GM18499 (cell line): Measurements from ENCODE around the gene IL10RA.
"Not testable (repeated sequence)": the region's sequence is repeated elsewhere in the genome, so short reads cannot be mapped to it uniquely, and the experiment has no call there.

Experiments used
- ATAC-seq: cut with Tn5 transposase; IDR thresholded peaks from one replicate; pipeline ENCODE4 v1.9.1; 2021; ENCODE audit warnings: moderate number of reproducible peaks; ENCODE audit not compliant: insufficient read depth, unreplicated experiment

The IL10RA gene

GRCh38 chr11:117985953-117986887, at the start of gene IL10RA:
IL10RA (plus strand) TSS chr11:117986394; CDS start chr11:117986468, 74 bp downstream.
- peak; percentile 50 for ATAC-seq

GRCh38 chr11:117936973-117937372, 49.2 kb upstream of the IL10RA start:
- no peak for ATAC-seq

GRCh38 chr11:117940736-117941135, 45.5 kb upstream of the IL10RA start:
- no peak for ATAC-seq

- ATAC-seq: no peak
These were observed 45.0 kb upstream of the IL10RA start for GRCh38 chr11:117941163-117941707.

GRCh38 chr11:117941976-117942654, 44.1 kb upstream of the IL10RA start:
- no peak for ATAC-seq

- ATAC-seq: no peak
These were observed 41.6 kb upstream of the IL10RA start for GRCh38 chr11:117944554-117944953.

- no peak for ATAC-seq
These were observed 41.0 kb upstream of the IL10RA start for GRCh38 chr11:117945047-117945810.

GRCh38 chr11:117946156-117946841, 39.9 kb upstream of the IL10RA start:
- no peak for ATAC-seq

- no peak for ATAC-seq
These were observed 39.2 kb upstream of the IL10RA start for GRCh38 chr11:117946842-117947526.

GRCh38 chr11:117947751-117948150, 38.4 kb upstream of the IL10RA start:
- not testable (repeated sequence) for ATAC-seq

GRCh38 chr11:117948466-117948865, 37.7 kb upstream of the IL10RA start:
- ATAC-seq: not testable (repeated sequence)

GRCh38 chr11:117949062-117949461, 37.1 kb upstream of the IL10RA start:
- ATAC-seq: no peak

GRCh38 chr11:117950301-117950700, 35.9 kb upstream of the IL10RA start:
- no peak for ATAC-seq

GRCh38 chr11:117950993-117951961, 34.9 kb upstream of the IL10RA start:
- no peak for ATAC-seq

GRCh38 chr11:117953024-117953671, 33.0 kb upstream of the IL10RA start:
- ATAC-seq: no peak

- no peak for ATAC-seq
These were observed 27.2 kb upstream of the IL10RA start for GRCh38 chr11:117958949-117959348.

GRCh38 chr11:117959438-117960149, 26.6 kb upstream of the IL10RA start:
- ATAC-seq: no peak
